ENCODE measurements around the gene ANXA3.
A peak's percentile ranks its signal among the peaks of the same experiment; 100 is the strongest.

The ANXA3 gene

DNA sequence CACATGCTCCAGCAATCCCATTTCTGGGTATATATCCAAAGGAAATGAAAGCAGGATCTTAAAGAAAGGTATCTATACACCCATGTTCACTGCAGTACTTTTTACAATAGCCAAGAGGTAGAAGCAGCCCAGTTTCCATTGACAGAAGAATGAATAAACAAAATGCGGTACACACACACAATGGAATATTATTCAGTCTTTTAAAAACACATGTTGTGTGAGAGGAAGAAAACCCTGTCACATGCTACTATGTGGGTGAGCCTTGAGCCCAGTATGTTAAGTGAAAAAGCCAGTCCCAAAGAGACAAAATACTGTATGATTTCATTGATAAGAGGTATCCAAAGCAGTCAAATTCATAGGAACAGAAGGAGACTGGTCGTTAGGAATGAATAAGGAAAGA, 6.3 kb downstream of the ANXA3 start:
- no peak for TF ChIP-seq CTCF (IDR thresholded peaks at IDR 0.05; ENCODE audit: insufficient read depth, low read length, missing control alignments)
- CTCF ChIA-PET = no interaction called here

GRCh38 chr4:78558410-78558809, 6.8 kb downstream of the ANXA3 start:
- ChIA-PET POLR2A (no interaction called here), CTCF (interaction anchor here (0.7 to 0.8 kb wide), 2 partner anchors 8 to 280 kb away, joined by 3 to 4 read pairs; no protein-coding TSS in a partner anchor)
- no peak for TF ChIP-seq CTCF (IDR thresholded peaks at IDR 0.05; ENCODE audit: insufficient read depth, low read length, missing control alignments)
- DNase-seq (ENCODE audit: low read depth, low spot score) = no peak
- H3K4me3 ChIP-seq (ENCODE audit: low read depth, low read length) = no peak overlapping the region

More for the DNA sequence above, 6.3 kb downstream of the ANXA3 start:
- POLR2A ChIA-PET = no interaction called here
- H3K4me3 ChIP-seq (ENCODE audit: low read depth, low read length) = no peak overlapping the region
- no peak for DNase-seq (ENCODE audit: low read depth, low spot score)

GRCh38 chr4:78560296-78560963, 8.9 kb downstream of the ANXA3 start:
- no peak overlapping the region for H3K4me3 ChIP-seq (ENCODE audit: low read depth, low read length)
- ChIA-PET CTCF (interaction anchor here (1.7 kb wide), 1 partner anchor 23 kb away, joined by 5 read pairs; no protein-coding TSS in a partner anchor), POLR2A (interaction anchor here (0.5 to 0.6 kb wide), 2 partner anchors 229 to 511 kb away, joined by 3 read pairs; no protein-coding TSS in a partner anchor)
- peak; percentile 65 for DNase-seq (ENCODE audit: low read depth, low spot score)
- TF ChIP-seq CTCF (IDR thresholded peaks at IDR 0.05; ENCODE audit: insufficient read depth, low read length, missing control alignments) = no peak

DNA sequence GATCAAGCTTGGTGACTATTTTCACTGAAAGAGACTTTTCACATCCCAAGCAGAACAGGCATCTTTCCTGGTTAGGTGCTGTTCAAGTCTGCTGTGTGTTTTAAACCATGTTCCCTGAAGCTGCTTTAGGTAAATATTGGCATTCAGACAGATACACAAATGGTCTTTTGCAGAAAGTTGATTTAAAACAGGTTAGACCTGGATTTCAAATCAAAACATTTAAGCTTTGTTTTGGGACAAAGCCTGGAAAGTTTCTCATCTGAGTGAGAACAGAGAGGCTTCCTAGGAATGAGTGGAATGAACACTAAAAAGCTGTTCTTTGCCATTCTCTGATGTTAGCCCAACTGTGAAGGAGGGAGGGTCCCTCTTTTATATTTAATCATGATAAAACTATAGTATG, 10.1 kb downstream of the ANXA3 start:
- ChIA-PET CTCF (interaction anchor here (1.1 to 1.7 kb wide), 2 partner anchors 8 to 24 kb away, joined by 3 to 5 read pairs; no protein-coding TSS in a partner anchor), POLR2A (no interaction called here)
- TF ChIP-seq CTCF (IDR thresholded peaks at IDR 0.05; ENCODE audit: insufficient read depth, low read length, missing control alignments) = no peak
- no peak overlapping the region for H3K4me3 ChIP-seq (ENCODE audit: low read depth, low read length)
- DNase-seq (ENCODE audit: low read depth, low spot score) = no peak

GRCh38 chr4:78562687-78563086, 11.1 kb downstream of the ANXA3 start:
- ChIA-PET CTCF (no interaction called here), POLR2A (no interaction called here)
- TF ChIP-seq CTCF (IDR thresholded peaks at IDR 0.05; ENCODE audit: insufficient read depth, low read length, missing control alignments) = no peak
- no peak for DNase-seq (ENCODE audit: low read depth, low spot score)
- no peak overlapping the region for H3K4me3 ChIP-seq (ENCODE audit: low read depth, low read length)

DNA sequence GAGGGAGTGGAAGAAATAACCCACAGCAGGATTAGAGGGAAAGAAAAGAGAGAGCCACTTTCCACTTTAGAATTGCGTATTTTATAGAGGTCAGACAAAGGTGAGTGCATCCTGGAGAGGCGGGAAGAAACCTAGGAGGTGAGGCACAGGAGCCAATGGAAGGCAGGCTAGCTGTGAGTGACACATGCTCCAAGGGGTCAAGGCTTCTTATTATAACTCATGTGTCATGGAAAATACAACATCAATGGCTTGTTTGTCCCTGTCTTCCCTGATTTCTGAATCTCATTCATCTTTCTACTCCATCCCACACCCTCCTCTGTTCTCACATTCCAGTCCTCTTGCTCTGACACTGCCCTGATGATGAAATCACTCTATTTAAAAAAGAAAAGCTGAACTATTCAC, 14.4 kb downstream of the ANXA3 start:
- DNase-seq (ENCODE audit: low read depth, low spot score) = no peak

More for the DNA sequence above, 14.4 kb downstream of the ANXA3 start:
- CTCF ChIA-PET = no interaction called here
- no peak for TF ChIP-seq CTCF (IDR thresholded peaks at IDR 0.05; ENCODE audit: insufficient read depth, low read length, missing control alignments)
- no peak overlapping the region for H3K4me3 ChIP-seq (ENCODE audit: low read depth, low read length)
- POLR2A ChIA-PET = no interaction called here

All from AG04449 (cell line).